SK-N-SH (cell line): ENCODE measurements around the gene GPR39. TPM values are rescaled to one million over a fixed set of nuclear protein-coding genes. Genes with fewer than 3 reads are reported as not detected.

Source experiments
- CTCF ChIA-PET: fragments of 300-600, 350-600 bp; formaldehyde crosslinking; extraction: SDS; loops from one replicate; lab custom pipeline; 2021; lab: Yijun Ruan, JAX
- POLR2A ChIA-PET: fragments of 350-600 bp; sonication (Branson Sonifier 250); formaldehyde crosslinking; extraction: SDS; loops from one replicate; lab custom pipeline; 2020; ENCODE audit warnings: antibody characterized with exemption, inconsistent platforms; lab: Yijun Ruan, JAX
- DNase-seq: peaks from one replicate; pipeline ENCODE4 v3.0.0; 2012
- H2AFZ ChIP-seq: fragments of 200-600 bp; sonication (generic); 2 replicates; pipeline ENCODE4 v1.8.1; 2016; ENCODE audit warnings: antibody characterized with exemption, mild to moderate bottlenecking, low read depth
- H3F3A ChIP-seq: fragments of 200-600 bp; sonication (generic); replicated peaks from 2 replicates; pipeline ENCODE3; 2016; ENCODE audit warnings: antibody characterized with exemption, mild to moderate bottlenecking; ENCODE audit not compliant: insufficient read depth
- H3K27ac ChIP-seq, 2 experiments: fragments of 200-500 bp in 1 of 2; fragments of 200-600 bp in 1 of 2; sonication (Bioruptor generic) in 1 of 2; sonication (generic), shearing (Covaris generic) in 1 of 2; 2 replicates each; pipeline versions ENCODE4 v1.5.1 to v1.6.1; 2014 to 2016; ENCODE audit warnings: low read depth in 2 of 2, inconsistent platforms in 1 of 2, low read length in 1 of 2, mild to moderate bottlenecking in 1 of 2, mixed read lengths in 1 of 2
- H3K27me3 ChIP-seq: fragments of 200-600 bp; sonication (generic), shearing (Covaris generic); 2 replicates; pipeline ENCODE4 v1.6.1; 2016; ENCODE audit warnings: mixed run types; ENCODE audit not compliant: insufficient read depth
- H3K36me3 ChIP-seq, 2 experiments: fragments of 200-500 bp in 1 of 2; fragments of 200-600 bp in 1 of 2; sonication (Bioruptor generic) in 1 of 2; sonication (generic) in 1 of 2; replicated peaks in 1 of 2; 2 replicates each; pipeline versions ENCODE3 to v1.5.1; 2014 to 2016; ENCODE audit warnings: low read length in 1 of 2, mild to moderate bottlenecking in 1 of 2; ENCODE audit not compliant: insufficient read depth in 2 of 2, control insufficient read depth in 1 of 2
- H3K4me1 ChIP-seq, 2 experiments: fragments of 200-500 bp in 1 of 2; fragments of 200-600 bp in 1 of 2; sonication (Bioruptor generic) in 1 of 2; sonication (generic), shearing (Covaris generic) in 1 of 2; 2 replicates each; pipeline versions ENCODE4 v1.5.1 to v1.6.1; 2014 to 2016; ENCODE audit warnings: low read depth in 1 of 2, low read length in 1 of 2, mixed run types in 1 of 2; ENCODE audit not compliant: insufficient read depth in 2 of 2, control insufficient read depth in 1 of 2
- H3K4me2 ChIP-seq: fragments of 200-600 bp; sonication (generic), shearing (Covaris generic); 2 replicates; pipeline ENCODE4 v1.6.1; 2017; ENCODE audit warnings: mixed run types
- H3K4me3 ChIP-seq, 2 experiments: fragments of 200-500 bp in 1 of 2; fragments of 200-600 bp in 1 of 2; sonication (Bioruptor generic) in 1 of 2; sonication (generic), shearing (Covaris generic) in 1 of 2; 2 replicates each; pipeline versions ENCODE4 v1.5.1 to v1.8.1; 2014 to 2016; ENCODE audit warnings: low read depth in 2 of 2, inconsistent platforms in 1 of 2, low read length in 1 of 2, mild to moderate bottlenecking in 1 of 2, mixed read lengths in 1 of 2, moderate library complexity in 1 of 2
- H3K79me2 ChIP-seq: fragments of 200-600 bp; sonication (generic); 2 replicates; pipeline ENCODE4 v1.8.1; 2017; ENCODE audit warnings: mild to moderate bottlenecking; ENCODE audit not compliant: insufficient read depth
- H3K9ac ChIP-seq: fragments of 200-600 bp; sonication (generic); 2 replicates; pipeline ENCODE4 v1.6.1; 2017; ENCODE audit warnings: mixed run types
- H3K9me2 ChIP-seq: fragments of 200-600 bp; sonication (generic); 2 replicates; pipeline ENCODE4 v1.6.1; 2017; ENCODE audit warnings: mixed run types
- H3K9me3 ChIP-seq: fragments of 200-600 bp; sonication (generic); 2 replicates; pipeline ENCODE4 v1.6.1; 2017; ENCODE audit warnings: mixed run types, mild to moderate bottlenecking, moderate library complexity
- H4K20me1 ChIP-seq: fragments of 200-600 bp; sonication (generic); 2 replicates; pipeline ENCODE4 v1.6.1; 2017; ENCODE audit warnings: mild to moderate bottlenecking, mixed run types; ENCODE audit not compliant: insufficient read depth
- EP300 ChIP-seq, 2 experiments: IDR thresholded peaks; 2 replicates each; pipeline versions ENCODE4 v1.4.0 to v1.6.1; 2012; ENCODE audit warnings: borderline replicate concordance in 1 of 2, low read depth in 1 of 2, low read length in 1 of 2
- FOXJ3 ChIP-seq: sonication (generic); formaldehyde crosslinking; IDR thresholded peaks from 2 replicates; pipeline ENCODE4 v1.5.1; 2020; ENCODE audit warnings: mild to moderate bottlenecking, missing genetic modification reagents
- GABPA ChIP-seq: IDR thresholded peaks from 2 replicates; pipeline ENCODE4 v1.4.0; 2012; ENCODE audit warnings: low read depth, mild to moderate bottlenecking
- JUND ChIP-seq: IDR thresholded peaks from 2 replicates; pipeline ENCODE4 v1.4.0; 2012
- MEF2A ChIP-seq: IDR thresholded peaks from 2 replicates; pipeline ENCODE4 v1.4.0; 2012; ENCODE audit warnings: low read depth, borderline replicate concordance
- NFIC ChIP-seq: IDR thresholded peaks from 2 replicates; pipeline ENCODE4 v1.4.0; 2012; ENCODE audit warnings: borderline replicate concordance
- RCOR1 ChIP-seq: fragments of 150-350 bp; IDR thresholded peaks from 2 replicates; pipeline ENCODE4 v1.6.1; 2017; ENCODE audit warnings: antibody characterized with exemption, low read length
- RFX5 ChIP-seq: IDR thresholded peaks from 2 replicates; pipeline ENCODE4 v1.6.1; 2012; ENCODE audit warnings: mild to moderate bottlenecking, improper control_type of control experiment, low read length
- TCF12 ChIP-seq: IDR thresholded peaks from 2 replicates; pipeline ENCODE4 v1.4.0; 2012
- TEAD4 ChIP-seq: IDR thresholded peaks from 2 replicates; pipeline ENCODE4 v1.4.0; 2012; ENCODE audit warnings: mild to moderate bottlenecking, borderline replicate concordance; ENCODE audit not compliant: insufficient read depth
- YY1 ChIP-seq: IDR thresholded peaks from 2 replicates; pipeline ENCODE4 v1.4.0; 2012; ENCODE audit warnings: low read depth, mild to moderate bottlenecking
- WGBS: methylation state at CpG from one replicate; pipeline ENCODE4 v1.1.6; 2017; ENCODE audit warnings: low lambda C conversion rate; 5-methylcytosine and 5-hydroxymethylcytosine counted together
- polyA plus RNA-seq, 3 experiments: library from polyadenylated mRNA; depleted of rRNA; stranded (reverse); fragments of >200 nt; gene quantifications; 2 replicates each; pipeline ENCODE4 v1.2.3, GENCODE V29; 2012
- TF ChIP-seq, protein P1 (sequence below): IDR thresholded peaks from 2 replicates; pipeline ENCODE4 v1.6.1; 2012; ENCODE audit warnings: mild to moderate bottlenecking, low read depth, low read length, moderate library complexity
- TF ChIP-seq, protein P2 (sequence below): IDR thresholded peaks from 2 replicates; pipeline ENCODE4 v1.4.0; 2012; ENCODE audit warnings: low read depth, borderline replicate concordance
- TF ChIP-seq, protein P3 (sequence below): fragments of 200-600 bp; sonication (generic); IDR thresholded peaks from 2 replicates; pipeline ENCODE4 v1.6.1; 2017; ENCODE audit warnings: antibody characterized with exemption, mild to moderate bottlenecking, moderate library complexity
- TF ChIP-seq, protein P4 (sequence below): fragments of 150-350 bp; IDR thresholded peaks from 2 replicates; pipeline ENCODE4 v1.6.1; 2017; ENCODE audit warnings: antibody characterized with exemption, low read length, low read depth, borderline replicate concordance
- TF ChIP-seq, protein P5 (sequence below): IDR thresholded peaks from 2 replicates; pipeline ENCODE4; 2012

Gene GPR39
- polyA plus RNA-seq, 1 of the 3 experiments (the other 2 are of a cell fraction) = 2.3 TPM

DNA sequence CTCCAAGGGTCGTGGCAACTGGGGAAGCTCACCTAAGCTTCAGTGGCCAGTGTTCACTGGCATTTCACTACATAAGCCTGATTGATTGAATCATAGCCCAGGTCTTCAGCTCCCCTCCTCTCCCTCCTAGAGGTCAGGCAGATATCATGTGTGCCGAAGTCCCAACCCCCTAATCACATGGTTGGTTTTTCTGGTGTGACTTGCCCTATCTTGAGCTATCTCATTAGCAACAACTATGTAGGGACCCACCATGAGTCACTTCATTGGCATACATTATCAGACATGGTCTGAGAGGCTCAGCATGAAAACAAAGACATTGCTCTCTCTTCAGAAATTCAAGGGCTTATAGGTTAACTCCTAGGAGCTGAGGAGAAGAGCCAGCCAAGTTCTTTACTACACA, 176.6 kb downstream of the GPR39 start:
- H3K79me2 ChIP-seq = no peaks in the 10 kb centered on the region
- H3K36me3 ChIP-seq = no peaks in the 10 kb centered on the region
- H4K20me1 ChIP-seq = no peaks in the 10 kb centered on the region
- 50% methylated on average over 2 of the region's 2 CpGs for WGBS
- ChIA-PET CTCF (interaction anchor here (0.8 kb wide), 1 partner anchor 46 kb away, joined by 3 read pairs; no protein-coding TSS in a partner anchor), POLR2A (no interaction called here)
- H2AFZ ChIP-seq = no peak overlapping the region
- H3K9me2 ChIP-seq = no peaks in the 10 kb centered on the region
- no peak overlapping the region for H3K27ac ChIP-seq
- no peak overlapping the region for H3K4me2 ChIP-seq
- H3K9me3 ChIP-seq = no peaks in the 10 kb centered on the region
- no peak overlapping the region for H3K4me3 ChIP-seq
- peaks cover 0 to 5% of the 10 kb centered on the region in 2 experiments; a peak in 1 of 4 replicates for H3K4me1 ChIP-seq
- DNase-seq = no peak
- H3K27me3 ChIP-seq = no peaks in the 10 kb centered on the region
- TF ChIP-seq YY1 (no peak), TCF12 (no peak), RFX5 (no peak), GABPA (no peak), RCOR1 (no peak), TEAD4 (no peak), MEF2A (no peak), JUND (no peak), EP300 (IDR thresholded peaks at IDR 0.05; ENCODE audit: borderline replicate concordance in 1 of 2, low read depth in 1 of 2, low read length in 1 of 2) (no peak)
- TF ChIP-seq, protein P1, sequence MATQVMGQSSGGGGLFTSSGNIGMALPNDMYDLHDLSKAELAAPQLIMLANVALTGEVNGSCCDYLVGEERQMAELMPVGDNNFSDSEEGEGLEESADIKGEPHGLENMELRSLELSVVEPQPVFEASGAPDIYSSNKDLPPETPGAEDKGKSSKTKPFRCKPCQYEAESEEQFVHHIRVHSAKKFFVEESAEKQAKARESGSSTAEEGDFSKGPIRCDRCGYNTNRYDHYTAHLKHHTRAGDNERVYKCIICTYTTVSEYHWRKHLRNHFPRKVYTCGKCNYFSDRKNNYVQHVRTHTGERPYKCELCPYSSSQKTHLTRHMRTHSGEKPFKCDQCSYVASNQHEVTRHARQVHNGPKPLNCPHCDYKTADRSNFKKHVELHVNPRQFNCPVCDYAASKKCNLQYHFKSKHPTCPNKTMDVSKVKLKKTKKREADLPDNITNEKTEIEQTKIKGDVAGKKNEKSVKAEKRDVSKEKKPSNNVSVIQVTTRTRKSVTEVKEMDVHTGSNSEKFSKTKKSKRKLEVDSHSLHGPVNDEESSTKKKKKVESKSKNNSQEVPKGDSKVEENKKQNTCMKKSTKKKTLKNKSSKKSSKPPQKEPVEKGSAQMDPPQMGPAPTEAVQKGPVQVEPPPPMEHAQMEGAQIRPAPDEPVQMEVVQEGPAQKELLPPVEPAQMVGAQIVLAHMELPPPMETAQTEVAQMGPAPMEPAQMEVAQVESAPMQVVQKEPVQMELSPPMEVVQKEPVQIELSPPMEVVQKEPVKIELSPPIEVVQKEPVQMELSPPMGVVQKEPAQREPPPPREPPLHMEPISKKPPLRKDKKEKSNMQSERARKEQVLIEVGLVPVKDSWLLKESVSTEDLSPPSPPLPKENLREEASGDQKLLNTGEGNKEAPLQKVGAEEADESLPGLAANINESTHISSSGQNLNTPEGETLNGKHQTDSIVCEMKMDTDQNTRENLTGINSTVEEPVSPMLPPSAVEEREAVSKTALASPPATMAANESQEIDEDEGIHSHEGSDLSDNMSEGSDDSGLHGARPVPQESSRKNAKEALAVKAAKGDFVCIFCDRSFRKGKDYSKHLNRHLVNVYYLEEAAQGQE = no peak
- TF ChIP-seq, protein P2, sequence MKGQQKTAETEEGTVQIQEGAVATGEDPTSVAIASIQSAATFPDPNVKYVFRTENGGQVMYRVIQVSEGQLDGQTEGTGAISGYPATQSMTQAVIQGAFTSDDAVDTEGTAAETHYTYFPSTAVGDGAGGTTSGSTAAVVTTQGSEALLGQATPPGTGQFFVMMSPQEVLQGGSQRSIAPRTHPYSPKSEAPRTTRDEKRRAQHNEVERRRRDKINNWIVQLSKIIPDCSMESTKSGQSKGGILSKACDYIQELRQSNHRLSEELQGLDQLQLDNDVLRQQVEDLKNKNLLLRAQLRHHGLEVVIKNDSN = no peak
- TF ChIP-seq, protein P3, sequence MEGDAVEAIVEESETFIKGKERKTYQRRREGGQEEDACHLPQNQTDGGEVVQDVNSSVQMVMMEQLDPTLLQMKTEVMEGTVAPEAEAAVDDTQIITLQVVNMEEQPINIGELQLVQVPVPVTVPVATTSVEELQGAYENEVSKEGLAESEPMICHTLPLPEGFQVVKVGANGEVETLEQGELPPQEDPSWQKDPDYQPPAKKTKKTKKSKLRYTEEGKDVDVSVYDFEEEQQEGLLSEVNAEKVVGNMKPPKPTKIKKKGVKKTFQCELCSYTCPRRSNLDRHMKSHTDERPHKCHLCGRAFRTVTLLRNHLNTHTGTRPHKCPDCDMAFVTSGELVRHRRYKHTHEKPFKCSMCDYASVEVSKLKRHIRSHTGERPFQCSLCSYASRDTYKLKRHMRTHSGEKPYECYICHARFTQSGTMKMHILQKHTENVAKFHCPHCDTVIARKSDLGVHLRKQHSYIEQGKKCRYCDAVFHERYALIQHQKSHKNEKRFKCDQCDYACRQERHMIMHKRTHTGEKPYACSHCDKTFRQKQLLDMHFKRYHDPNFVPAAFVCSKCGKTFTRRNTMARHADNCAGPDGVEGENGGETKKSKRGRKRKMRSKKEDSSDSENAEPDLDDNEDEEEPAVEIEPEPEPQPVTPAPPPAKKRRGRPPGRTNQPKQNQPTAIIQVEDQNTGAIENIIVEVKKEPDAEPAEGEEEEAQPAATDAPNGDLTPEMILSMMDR = no peak
- H3K9ac ChIP-seq = no peak overlapping the region
- H3F3A ChIP-seq = no peaks in the 10 kb centered on the region

DNA sequence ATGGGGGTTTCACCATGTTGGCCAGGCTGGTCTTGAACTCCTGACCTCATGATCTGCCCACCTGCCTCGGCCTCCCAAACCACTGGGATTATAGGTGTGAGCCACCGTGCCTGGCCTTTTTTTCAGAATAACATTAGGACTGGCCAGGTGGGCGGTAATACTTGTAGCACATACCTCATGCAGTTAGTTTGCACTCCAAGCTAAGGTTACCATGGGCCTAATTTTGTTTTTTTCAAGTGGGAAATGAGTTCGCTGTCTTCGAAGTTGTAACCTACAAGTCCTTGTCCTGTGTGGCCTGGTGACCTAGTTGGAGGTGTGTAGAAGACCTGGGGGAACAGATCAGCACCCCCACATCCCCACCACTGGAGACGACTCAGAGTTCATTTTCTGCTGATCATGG, 178.6 kb downstream of the GPR39 start:
- no peak overlapping the region for H3K9ac ChIP-seq
- no peak for DNase-seq
- CTCF ChIA-PET = no interaction called here
- H3K79me2 ChIP-seq = no peaks in the 10 kb centered on the region
- H3K4me2 ChIP-seq = no peak overlapping the region
- H3K9me3 ChIP-seq = no peaks in the 10 kb centered on the region
- POLR2A ChIA-PET = no interaction called here
- no peak overlapping the region for H3K27ac ChIP-seq
- H3F3A ChIP-seq = no peaks in the 10 kb centered on the region
- no peak overlapping the region for H3K4me3 ChIP-seq
- WGBS = 62% methylated on average over 6 of the region's 6 CpGs
- H3K9me2 ChIP-seq = no peaks in the 10 kb centered on the region
- H4K20me1 ChIP-seq = no peaks in the 10 kb centered on the region
- no peaks in the 10 kb centered on the region for H3K27me3 ChIP-seq
- no peak overlapping the region for H2AFZ ChIP-seq
- TF ChIP-seq NFIC (no peak), FOXJ3 (no peak)
- TF ChIP-seq, protein P4, sequence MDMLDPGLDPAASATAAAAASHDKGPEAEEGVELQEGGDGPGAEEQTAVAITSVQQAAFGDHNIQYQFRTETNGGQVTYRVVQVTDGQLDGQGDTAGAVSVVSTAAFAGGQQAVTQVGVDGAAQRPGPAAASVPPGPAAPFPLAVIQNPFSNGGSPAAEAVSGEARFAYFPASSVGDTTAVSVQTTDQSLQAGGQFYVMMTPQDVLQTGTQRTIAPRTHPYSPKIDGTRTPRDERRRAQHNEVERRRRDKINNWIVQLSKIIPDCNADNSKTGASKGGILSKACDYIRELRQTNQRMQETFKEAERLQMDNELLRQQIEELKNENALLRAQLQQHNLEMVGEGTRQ = no peak
- TF ChIP-seq, protein P5, sequence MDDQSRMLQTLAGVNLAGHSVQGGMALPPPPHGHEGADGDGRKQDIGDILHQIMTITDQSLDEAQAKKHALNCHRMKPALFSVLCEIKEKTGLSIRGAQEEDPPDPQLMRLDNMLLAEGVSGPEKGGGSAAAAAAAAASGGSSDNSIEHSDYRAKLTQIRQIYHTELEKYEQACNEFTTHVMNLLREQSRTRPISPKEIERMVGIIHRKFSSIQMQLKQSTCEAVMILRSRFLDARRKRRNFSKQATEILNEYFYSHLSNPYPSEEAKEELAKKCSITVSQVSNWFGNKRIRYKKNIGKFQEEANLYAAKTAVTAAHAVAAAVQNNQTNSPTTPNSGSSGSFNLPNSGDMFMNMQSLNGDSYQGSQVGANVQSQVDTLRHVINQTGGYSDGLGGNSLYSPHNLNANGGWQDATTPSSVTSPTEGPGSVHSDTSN = no peak
- H3K4me1 ChIP-seq = no peaks in the 10 kb centered on the region
- no peaks in the 10 kb centered on the region for H3K36me3 ChIP-seq
